Lung (tissue), 12 donors: Measurements from ENCODE around the gene PRRX2. TPM values are rescaled to one million over a fixed set of nuclear protein-coding genes. Genes with fewer than 3 reads are reported as not detected.

Experiments used
- ATAC-seq: fragments of 200-7000 bp; cut with Tn5 transposase; one replicate; pipeline ENCODE4 v1.9.1; 2020; ENCODE audit warnings: moderate number of reproducible peaks; ENCODE audit not compliant: insufficient read depth, low FRiP score
- DNase-seq, 3 donors: peaks; one replicate each; pipeline ENCODE4 v3.0.0-alpha.2; 2013 to 2017
- H3K27ac ChIP-seq, 2 donors: one replicate each; pipeline ENCODE4 v1.5.1; 2013; ENCODE audit warnings: mild to moderate bottlenecking in 2 of 2, moderate library complexity in 2 of 2, control low read depth in 1 of 2, inconsistent platforms in 1 of 2, low read depth in 1 of 2, low read length in 1 of 2
- H3K27me3 ChIP-seq, 3 donors: one replicate each; pipeline ENCODE4 v1.5.1; 2013; ENCODE audit warnings: low read length in 2 of 3; ENCODE audit not compliant: control insufficient read depth in 3 of 3, insufficient read depth in 3 of 3
- H3K36me3 ChIP-seq, 4 donors: one replicate each; pipeline ENCODE4 v1.5.1; 2013; ENCODE audit warnings: low read length in 4 of 4, mild to moderate bottlenecking in 1 of 4, moderate library complexity in 1 of 4; ENCODE audit not compliant: control insufficient read depth in 4 of 4, insufficient read depth in 4 of 4
- H3K4me1 ChIP-seq, 5 donors: one replicate each; pipeline ENCODE4 v1.5.1; 2013; ENCODE audit warnings: low read length in 5 of 5, mild to moderate bottlenecking in 2 of 5, moderate library complexity in 1 of 5; ENCODE audit not compliant: control insufficient read depth in 5 of 5, insufficient read depth in 5 of 5
- H3K4me3 ChIP-seq: one replicate; pipeline ENCODE4 v1.5.1; 2013; ENCODE audit warnings: mild to moderate bottlenecking, control low read depth, moderate library complexity
- H3K9ac ChIP-seq, 2 donors: one replicate each; pipeline ENCODE4 v1.5.1; 2013; ENCODE audit warnings: low read length in 2 of 2, control low read depth in 1 of 2; ENCODE audit not compliant: insufficient read depth in 1 of 2
- H3K9me3 ChIP-seq, 4 donors: one replicate each; pipeline ENCODE4 v1.5.1; 2013; ENCODE audit warnings: low read length in 3 of 4, mild to moderate bottlenecking in 1 of 4, moderate library complexity in 1 of 4; ENCODE audit not compliant: control insufficient read depth in 4 of 4, insufficient read depth in 3 of 4
- CTCF ChIP-seq: IDR thresholded peaks from 2 replicates; pipeline ENCODE4 v1.5.1; 2012; ENCODE audit warnings: mild to moderate bottlenecking; ENCODE audit errors: control extremely low read depth, extremely low read depth
- WGBS, 2 donors: extraction: QIAGEN DNeasy Blood & Tissue Kit; methylation state at CpG; one replicate each; pipeline ENCODE4 v1.1.7; 2013; 5-methylcytosine and 5-hydroxymethylcytosine counted together
- polyA plus RNA-seq, 2 donors: library from polyadenylated mRNA; stranded (reverse); fragments of 200-250 nt; gene quantifications; one replicate each; pipeline ENCODE4 v1.2.1, GENCODE V29; 2013
- total RNA-seq, 2 donors: library from RNA; depleted of rRNA in 1 of 2; stranded (reverse); fragments of >200 nt in 1 of 2; gene quantifications; one replicate each; pipeline ENCODE4 v1.2.1, GENCODE V29; 2014 to 2021
- donor health status: control.
- donor health status: control.
- donor health status: Bipolar disorder and iron deficiency.
- donor health status: healthy.
- donor health status: DM: yes; HTN: yes; CAD: no.

The PRRX2 gene
- total and polyA plus RNA-seq, 4 donors: 2.2 to 3.8 (median 3.5) TPM

GRCh38 chr9:129627556-129628440 lies 37.6 kb upstream of the PRRX2 start:
- 61 to 68% methylated on average over 12 of the region's 12 CpGs for WGBS, 2 donors
- no peak for TF ChIP-seq CTCF
- ATAC-seq (no peak), DNase-seq (no peak)
- H3K4me1 ChIP-seq: peaks cover 0 to 26% (median 12%) of the 10 kb centered on the region in 5 donors
- H3K27me3 ChIP-seq: no peaks in the 10 kb centered on the region
- no peak overlapping the region for H3K27ac ChIP-seq
- H3K9me3 ChIP-seq: no peaks in the 10 kb centered on the region
- peaks cover 0 to 11% (median 1%) of the 10 kb centered on the region in 4 donors for H3K36me3 ChIP-seq
- no peak overlapping the region for H3K4me3 ChIP-seq
- no peak overlapping the region for H3K9ac ChIP-seq

- Histone ChIP-seq H3K36me3 (peaks cover 0 to 17% (median 4%) of the 10 kb centered on the region in 4 donors), H3K9ac (no peak overlapping the region), H3K27ac (no peak overlapping the region), H3K27me3 (no peaks in the 10 kb centered on the region), H3K9me3 (no peaks in the 10 kb centered on the region), H3K4me3 (no peak overlapping the region), H3K4me1 (peaks cover 0 to 26% (median 12%) of the 10 kb centered on the region in 5 donors)
- TF ChIP-seq CTCF: no peak
- DNase-seq: no peak
- no peak for ATAC-seq
- WGBS, 2 donors: 81 to 86% methylated on average over 6 of the region's 6 CpGs
Observed at GRCh38 chr9:129628709-129629108, 36.7 kb upstream of the PRRX2 start.

GRCh38 chr9:129629251-129629820 lies 36.1 kb upstream of the PRRX2 start:
- H3K4me3 ChIP-seq: no peak overlapping the region
- 63 to 79% methylated on average over 8 of the region's 8 CpGs for WGBS, 2 donors
- H3K36me3 ChIP-seq: peaks cover 0 to 23% (median 6%) of the 10 kb centered on the region in 4 donors
- H3K27me3 ChIP-seq: no peaks in the 10 kb centered on the region
- peaks cover 0 to 26% (median 12%) of the 10 kb centered on the region in 5 donors for H3K4me1 ChIP-seq
- no peak overlapping the region for H3K9ac ChIP-seq
- no peaks in the 10 kb centered on the region for H3K9me3 ChIP-seq
- no peak overlapping the region for H3K27ac ChIP-seq
- DNase-seq: no peak
- TF ChIP-seq CTCF: no peak
- ATAC-seq: no peak
